NCI-H1105 treated with DMSO at 0.1 percent for 48 hours (cell line): ENCODE results near the gene FBXL13.
"Not testable (repeated sequence)": the region's sequence is repeated elsewhere in the genome, so short reads cannot be mapped to it uniquely, and the experiment has no call there.

ENCODE experiments used
- DNase-seq: peaks from one replicate; lab custom pipeline; 2025; lab: John Stamatoyannopoulos, UW

FBXL13 gene

DNA sequence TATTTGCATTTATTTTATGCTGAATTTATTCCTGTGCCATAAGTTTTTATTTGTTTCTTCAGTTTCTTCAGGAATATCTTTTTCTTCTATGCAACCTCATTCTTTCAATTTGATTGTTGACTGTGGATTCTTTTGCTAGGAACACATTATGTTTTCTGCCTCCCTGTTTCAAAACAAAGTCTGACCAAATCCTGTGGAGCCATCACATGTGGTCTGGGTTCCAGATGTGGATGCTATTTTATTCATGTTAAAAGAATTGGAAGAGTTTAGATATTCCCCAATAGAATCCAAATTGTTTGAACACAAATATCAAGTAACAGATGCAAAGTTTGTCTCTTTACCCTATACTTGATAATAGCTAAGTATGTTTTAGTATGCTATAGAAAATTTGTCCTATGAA is 218.6 kb downstream of the FBXL13 start:
- no peak for DNase-seq

GRCh38 chr7:102849538-102849937 is 225.1 kb downstream of the FBXL13 start:
- DNase-seq: no peak

- no peak for DNase-seq
Observed at GRCh38 chr7:102849079-102849478, 225.5 kb downstream of the FBXL13 start.

- DNase-seq: no peak
Observed at GRCh38 chr7:102845346-102845745, 229.2 kb downstream of the FBXL13 start.

DNA sequence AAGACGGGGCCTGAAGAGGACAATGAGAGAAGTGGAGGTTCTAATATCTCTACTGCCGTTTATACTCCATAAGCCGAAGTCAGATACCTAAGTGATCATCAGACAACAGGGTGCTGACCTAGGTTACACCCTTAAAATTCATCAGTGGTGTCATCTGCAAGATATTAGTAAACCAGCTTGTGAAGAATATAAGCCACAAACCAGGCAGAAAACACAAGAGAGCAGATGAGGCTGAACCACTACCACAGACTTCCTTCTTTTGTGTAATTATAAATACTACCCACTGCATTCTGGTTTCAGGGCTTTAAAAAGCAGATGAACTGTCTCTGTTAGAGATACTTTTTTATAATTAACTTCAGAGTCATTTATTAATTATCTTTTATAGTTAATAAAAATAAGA is 230.7 kb downstream of the FBXL13 start:
- no peak for DNase-seq

DNA sequence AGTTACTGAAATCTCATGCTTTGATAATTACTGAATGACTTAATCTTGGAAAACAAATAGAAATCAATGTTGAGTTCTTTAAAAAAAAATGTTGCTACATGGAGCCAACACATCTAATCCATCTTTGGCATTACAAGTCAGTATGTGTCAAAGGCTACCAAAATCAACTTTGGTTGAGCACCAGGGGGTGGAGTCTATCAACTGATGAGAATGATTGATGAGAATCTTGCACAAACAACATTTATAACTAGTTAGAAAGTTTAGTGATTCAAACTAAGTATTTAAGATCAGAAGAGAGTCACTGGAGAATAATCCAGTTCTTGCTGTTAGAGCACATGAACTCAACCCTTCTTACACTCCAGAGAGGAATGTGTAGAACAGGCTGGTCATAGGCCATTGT is 232.3 kb downstream of the FBXL13 start:
- DNase-seq: no peak

DNA sequence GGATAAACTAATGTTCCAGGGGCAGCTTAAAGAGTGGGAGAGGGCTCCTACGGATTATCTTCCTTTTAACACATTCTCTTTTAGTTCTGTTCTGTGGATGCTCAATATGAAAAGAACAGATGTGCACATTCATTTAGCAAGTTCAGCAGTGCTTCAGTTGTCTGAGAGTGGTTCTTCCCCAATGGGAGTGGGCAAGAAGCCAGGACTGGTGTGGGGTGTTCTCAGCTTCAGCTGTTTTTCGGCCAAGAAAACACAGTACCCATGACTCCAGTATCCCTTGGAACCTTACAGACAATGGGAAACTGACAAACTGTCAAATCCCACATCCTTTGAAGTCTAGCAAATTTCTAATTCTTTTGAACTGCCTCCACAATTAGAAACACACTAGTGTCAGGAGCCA is 233.3 kb downstream of the FBXL13 start:
- no peak for DNase-seq

DNA sequence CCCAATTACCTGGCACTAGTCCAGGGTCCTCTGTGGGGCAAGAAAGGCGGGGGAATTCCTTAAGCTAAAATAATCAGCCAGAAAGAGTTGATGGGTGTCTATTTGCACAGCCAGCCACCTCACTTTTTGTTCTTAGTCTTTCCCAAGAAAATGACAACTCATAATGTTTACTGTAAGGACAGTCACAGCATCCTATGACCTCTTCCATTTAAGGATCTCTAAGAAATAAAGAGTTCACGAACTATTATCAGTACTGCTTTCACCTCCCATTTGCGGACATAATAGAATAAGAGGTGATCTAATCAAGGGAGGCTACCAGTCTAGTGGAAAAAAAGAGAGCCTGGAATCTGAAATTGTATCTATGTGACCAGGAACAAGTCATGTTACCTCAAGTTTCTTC is 234.2 kb downstream of the FBXL13 start:
- DNase-seq: no peak

DNA sequence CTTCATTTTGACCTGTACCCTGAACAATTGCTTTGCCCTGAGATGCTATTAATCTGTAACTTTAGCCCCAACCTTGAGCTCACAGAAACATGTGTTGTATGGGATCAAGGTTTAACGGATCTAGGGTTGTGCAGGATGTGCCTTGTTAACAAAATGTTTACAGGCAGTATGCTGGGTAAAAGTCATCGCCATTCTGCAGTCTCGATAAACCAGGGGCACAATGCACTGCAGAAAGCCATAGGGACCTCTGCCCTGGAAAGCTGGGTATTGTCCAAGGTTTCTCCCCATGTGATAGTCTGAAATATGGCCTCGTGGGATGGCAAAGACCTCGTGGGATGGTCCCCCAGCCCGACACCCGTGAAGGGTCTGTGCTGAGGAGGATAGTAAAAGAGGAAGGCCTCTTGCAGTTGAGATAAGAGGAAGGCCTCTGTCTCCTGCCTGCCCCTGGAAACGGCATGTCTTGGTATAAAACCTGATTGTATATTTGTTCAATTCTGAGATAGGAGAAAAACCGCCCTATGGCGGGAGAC is 236.0 kb downstream of the FBXL13 start:
- not testable (repeated sequence) for DNase-seq

DNA sequence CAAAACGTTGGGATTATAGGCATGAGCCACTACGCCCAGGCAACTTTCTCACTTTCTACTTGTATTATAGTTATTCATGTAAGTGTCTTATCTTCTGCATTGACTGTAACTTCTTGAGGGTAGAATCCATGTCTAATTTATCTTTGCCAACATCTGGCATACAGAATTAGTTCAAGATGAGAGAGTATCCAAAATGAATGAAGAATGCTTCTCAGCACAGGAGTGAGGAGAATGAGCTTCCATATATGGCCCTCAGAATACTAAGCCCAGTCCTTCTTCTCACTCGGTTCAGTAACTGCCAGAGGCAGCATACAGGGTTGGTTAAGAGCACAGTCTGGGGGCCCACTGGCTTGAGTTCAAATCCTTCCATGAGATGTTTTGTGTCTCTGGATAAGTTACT is 236.8 kb downstream of the FBXL13 start:
- DNase-seq: no peak

DNA sequence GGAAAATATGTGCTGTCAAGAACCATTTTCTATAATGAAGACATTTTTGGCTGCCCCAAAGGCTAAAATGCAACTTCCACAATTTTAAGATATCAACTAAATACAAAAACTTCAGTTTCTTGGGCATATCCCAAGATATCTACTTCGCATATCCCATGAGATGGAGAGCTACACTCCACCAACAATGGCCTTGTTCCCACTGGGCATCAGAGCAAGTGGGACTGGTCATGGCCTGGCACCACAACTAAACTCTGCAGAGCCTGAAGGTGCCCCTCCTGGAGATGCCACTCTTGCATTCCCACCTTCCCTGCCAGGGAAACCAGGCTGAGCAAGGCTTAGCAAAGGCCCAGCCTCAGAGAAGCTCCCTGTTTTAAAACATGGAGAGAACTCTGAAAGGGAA is 237.6 kb downstream of the FBXL13 start:
- no peak for DNase-seq

GRCh38 chr7:102836191-102836919 is 238.2 kb downstream of the FBXL13 start:
- no peak for DNase-seq

DNA sequence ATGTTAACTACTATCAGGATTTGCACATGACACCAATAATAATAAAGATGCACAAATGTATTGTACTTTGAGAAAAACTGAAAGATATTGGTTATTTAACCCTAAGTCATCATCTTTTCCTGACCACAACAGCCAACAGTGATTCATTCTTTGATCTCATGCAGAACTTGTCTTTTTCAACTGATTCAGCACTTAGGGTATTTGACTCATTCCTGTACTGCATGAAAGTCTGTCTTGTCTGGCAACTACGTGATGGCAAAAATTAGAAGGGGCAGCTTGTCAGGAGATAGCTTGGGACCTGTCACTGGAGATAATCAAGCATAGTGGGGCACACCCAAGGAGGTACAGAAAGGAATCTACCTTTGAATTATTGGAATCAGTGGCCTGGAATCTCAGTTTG is 239.6 kb downstream of the FBXL13 start:
- no peak for DNase-seq

- no peak for DNase-seq
Observed at GRCh38 chr7:102834466-102834865, 240.1 kb downstream of the FBXL13 start.

DNA sequence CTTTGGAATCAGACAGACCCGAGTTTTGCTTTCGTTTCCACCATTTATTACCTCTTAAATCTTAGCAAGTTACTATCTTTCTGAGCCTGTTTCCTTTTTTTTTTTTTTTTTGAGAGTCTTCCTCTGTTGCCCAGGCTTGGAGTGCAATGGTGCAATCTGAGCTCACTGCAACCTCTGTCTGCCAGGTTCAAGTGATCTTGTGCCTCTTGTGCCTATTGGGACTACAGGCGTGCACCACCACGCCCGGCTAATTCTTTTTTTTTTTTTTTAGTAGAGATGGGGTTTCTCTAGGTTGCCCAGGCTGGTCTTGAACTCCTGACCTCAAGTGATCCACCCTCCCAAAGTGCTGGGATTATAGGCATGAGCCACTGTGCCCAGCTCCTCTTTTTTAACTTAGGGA is 241.3 kb downstream of the FBXL13 start:
- DNase-seq: no peak

DNA sequence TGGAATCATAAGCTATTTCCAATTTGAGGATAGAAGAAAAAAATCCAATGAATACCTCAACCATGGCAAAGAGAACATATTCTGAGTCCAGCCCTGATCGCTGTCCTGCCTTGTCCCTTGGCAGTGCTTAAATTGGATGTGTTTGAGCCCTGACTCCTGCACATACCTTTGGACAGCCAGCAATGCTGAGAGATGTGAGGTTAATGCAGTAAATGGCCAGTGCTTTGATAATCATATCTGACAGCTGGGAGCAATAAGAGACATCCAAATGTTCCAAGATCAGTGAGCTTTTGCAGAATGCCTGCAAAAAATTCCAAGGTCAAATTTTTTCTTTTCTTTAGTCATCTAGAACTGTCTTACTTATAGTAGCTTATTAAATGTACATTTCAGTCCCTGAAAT is 241.9 kb downstream of the FBXL13 start:
- DNase-seq: no peak

- no peak for DNase-seq
Observed at GRCh38 chr7:102830197-102830596, 244.4 kb downstream of the FBXL13 start.

DNA sequence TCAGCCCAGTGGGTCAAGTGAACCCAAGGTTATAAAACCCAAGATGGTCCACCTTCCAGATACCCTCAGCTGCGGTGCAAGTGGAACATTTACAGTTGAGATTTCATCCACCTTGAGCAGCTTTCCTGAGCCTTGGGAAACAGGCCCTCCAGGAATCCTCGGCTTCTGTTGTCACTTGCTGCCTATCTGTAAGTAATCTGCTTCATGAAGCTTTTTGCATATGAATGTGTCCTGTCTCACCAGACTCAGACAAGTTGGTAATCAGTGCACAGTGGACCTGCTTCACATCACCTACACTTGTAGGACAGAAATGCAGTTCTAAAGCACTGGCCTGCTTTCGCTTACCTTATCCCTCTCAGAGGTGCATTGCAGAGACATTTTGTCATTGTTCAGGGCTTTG is 245.5 kb downstream of the FBXL13 start:
- no peak for DNase-seq

GRCh38 chr7:102828286-102828685 is 246.3 kb downstream of the FBXL13 start:
- no peak for DNase-seq

DNA sequence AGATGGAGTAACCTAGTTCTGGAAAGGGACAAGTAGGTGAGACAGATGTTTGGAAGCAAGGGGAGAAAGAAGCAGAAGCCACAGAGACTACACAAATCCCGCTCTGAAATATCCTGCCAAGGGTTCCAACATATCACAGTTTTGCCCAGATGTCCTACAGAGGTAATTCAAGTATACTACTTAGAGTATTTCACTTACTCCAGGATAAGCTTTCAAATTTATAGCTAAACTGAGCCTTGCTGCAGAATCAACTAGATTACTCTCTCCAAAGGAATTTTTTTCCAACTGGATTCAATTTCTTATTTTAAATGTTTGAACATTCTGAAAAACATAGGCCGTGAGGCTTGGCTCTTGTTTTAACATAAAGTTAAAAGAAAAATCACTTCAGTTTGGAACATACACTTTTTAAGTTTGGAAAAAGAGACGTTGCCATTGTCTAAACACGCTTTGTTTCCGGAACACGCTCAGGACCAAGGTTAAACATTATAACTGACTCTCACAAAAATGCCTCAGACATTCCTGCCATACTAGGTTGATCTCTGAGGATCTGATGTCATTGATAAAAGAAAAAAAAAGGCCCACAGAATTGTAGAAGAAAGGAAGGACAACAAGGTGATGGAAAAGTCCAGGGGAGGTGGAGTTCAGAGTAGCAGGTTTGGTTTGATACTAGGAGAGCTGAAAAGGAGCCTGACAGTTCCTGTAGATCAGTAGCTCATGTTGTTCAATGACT is 251.0 kb downstream of the FBXL13 start:
- no peak for DNase-seq

DNA sequence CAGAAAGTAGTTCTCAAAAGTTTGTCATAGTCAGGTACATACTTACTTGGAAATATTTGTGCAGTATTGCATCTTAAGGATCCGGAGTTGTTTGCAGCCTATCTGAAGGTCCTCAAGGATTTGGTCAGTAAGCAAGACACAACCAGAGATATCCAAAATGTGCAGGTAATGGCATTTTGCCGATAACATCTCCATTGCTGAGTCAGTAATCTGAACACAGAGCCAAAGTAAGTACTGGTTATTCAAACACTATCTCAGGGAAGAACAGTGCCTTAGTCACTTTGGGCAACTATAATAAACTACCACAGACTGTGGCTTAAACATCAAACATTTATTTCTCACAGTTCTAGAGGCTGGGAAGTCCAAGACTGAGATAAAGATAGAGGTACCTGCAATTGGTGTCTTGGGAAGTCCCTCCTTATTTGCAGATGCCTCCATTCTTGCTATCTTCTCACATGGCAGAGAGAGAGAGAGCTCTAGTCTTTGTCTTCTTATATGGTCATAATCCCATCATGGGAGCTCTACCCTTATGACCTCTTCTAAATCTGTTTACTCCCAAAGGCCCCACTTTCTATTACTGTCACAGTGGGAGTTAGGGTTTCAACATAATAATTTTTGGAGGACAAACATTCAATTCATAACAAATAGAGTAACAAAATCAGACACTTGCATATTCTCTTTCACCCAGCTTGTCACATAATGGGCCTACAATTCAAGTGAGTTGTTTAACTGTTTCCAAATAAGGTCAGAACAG is 252.4 kb downstream of the FBXL13 start:
- no peak for DNase-seq

- no peak for DNase-seq
Observed at GRCh38 chr7:102819151-102819550, 255.4 kb downstream of the FBXL13 start.
